ENCODE results near the gene POF1B.
"Not testable (repeated sequence)": the region's sequence is repeated elsewhere in the genome, so short reads cannot be mapped to it uniquely, and the experiment has no call there.

Gene POF1B

DNA sequence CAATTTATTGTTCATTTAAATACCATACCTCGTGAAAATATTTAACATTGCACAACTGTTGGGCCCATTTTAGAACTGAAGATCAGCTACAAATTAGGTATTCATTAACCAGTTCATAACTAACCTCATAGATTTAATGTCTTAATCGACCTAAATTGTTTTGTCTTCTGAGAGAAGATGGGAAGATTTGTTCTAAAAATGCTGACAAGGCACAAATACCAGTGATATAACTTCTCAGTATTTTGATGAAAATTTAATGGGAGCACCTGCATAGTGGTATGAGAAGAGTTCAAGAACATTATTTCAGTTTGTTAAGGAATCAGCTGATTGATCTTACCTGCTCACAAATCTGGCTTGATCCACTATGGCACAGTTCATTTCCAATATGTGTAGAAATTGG is 33.9 kb downstream of the POF1B start:
- H3K36me3 ChIP-seq (ENCODE audit: control insufficient read depth in 1 of 2, insufficient read depth in 2 of 2, low read length in 2 of 2): no peaks in the 10 kb centered on the region
- no peaks in the 10 kb centered on the region for H3K27me3 ChIP-seq (ENCODE audit: control insufficient read depth in 1 of 2, insufficient read depth in 2 of 2, low read length in 2 of 2)
- no peaks in the 10 kb centered on the region for H3K9me3 ChIP-seq (ENCODE audit: control insufficient read depth in 1 of 2, low read length in 2 of 2)
- H3K9ac ChIP-seq (ENCODE audit: low read depth in 1 of 2, low read length in 2 of 2): no peak overlapping the region
- H3K27ac ChIP-seq (ENCODE audit: low read depth, low read length): no peak overlapping the region
- no peak overlapping the region for H3K4me3 ChIP-seq (ENCODE audit: low read depth in 1 of 2, low read length in 2 of 2)
- H3K4me1 ChIP-seq (ENCODE audit: control insufficient read depth in 1 of 2, insufficient read depth in 2 of 2, low read length in 2 of 2): no peaks in the 10 kb centered on the region

DNA sequence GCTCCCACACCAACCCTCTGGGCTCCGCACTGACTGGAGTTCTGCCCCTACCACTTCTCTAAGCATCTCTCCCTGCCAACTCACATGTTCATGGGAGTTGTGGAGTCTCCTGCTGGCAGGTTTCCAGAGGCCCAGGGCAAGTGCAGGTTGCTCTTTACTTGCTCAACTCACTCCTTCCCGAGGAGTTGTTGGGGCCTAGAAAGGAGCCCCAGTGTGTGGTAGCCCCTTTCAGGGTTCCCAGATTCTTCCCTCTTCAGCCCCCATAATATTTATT is 52.5 kb downstream of the POF1B start:
- Histone ChIP-seq H3K4me3 (ENCODE audit: low read depth in 1 of 2, low read length in 2 of 2) (no peak overlapping the region), H3K9me3 (ENCODE audit: control insufficient read depth in 1 of 2, low read length in 2 of 2) (no peaks in the 10 kb centered on the region)

DNA sequence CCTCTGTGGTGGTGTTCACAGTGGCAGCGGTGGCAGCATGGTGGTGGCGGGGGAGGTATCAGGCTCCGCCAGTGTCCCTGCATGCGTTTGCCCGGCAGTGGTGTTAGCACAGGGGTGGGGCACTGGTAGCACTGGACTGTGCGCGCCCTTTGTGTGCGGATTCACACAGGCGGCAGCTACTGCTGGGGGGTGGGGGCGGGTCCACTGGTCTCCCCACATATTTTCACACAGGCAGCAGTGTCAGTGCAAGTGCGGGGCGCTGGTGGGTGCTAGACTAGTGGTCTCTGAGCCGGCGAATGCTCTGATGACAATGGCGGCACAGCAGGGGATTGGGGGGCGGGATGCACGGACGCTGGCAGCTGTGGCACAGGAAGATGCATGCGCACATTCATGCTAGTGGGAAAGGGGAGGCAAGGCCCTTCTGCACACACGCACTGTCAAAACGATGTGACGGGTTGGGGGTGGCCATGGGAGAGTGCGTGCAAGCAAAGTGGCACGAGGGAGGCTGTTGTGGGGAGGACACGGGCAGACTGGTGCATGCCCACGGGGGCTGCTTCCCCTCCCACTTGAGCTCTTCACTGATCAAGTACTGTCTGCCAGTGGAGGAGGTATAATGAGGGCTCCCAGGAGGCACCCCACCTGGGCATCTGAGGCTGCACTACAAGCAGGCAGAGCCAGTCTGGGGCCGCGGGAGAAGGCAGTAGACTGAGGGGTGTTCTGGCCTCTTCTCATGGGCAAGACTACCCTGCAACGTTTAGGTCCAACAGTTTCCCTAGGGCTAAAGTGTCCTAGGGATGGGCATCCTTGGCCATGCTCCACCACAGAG is 53.0 kb downstream of the POF1B start:
- Histone ChIP-seq H3K4me3 (ENCODE audit: low read depth in 1 of 2, low read length in 2 of 2) (no peak overlapping the region), H3K36me3 (ENCODE audit: control insufficient read depth in 1 of 2, insufficient read depth in 2 of 2, low read length in 2 of 2) (peaks cover 0 to 16% of the 10 kb centered on the region in 2 donors), H3K27me3 (ENCODE audit: control insufficient read depth in 1 of 2, insufficient read depth in 2 of 2, low read length in 2 of 2) (no peaks in the 10 kb centered on the region), H3K9ac (ENCODE audit: low read depth in 1 of 2, low read length in 2 of 2) (no peak overlapping the region), H3K9me3 (ENCODE audit: control insufficient read depth in 1 of 2, low read length in 2 of 2) (no peaks in the 10 kb centered on the region), H3K4me1 (ENCODE audit: control insufficient read depth in 1 of 2, insufficient read depth in 2 of 2, low read length in 2 of 2) (no peaks in the 10 kb centered on the region), H3K27ac (ENCODE audit: low read depth, low read length) (no peak overlapping the region)

More for the DNA sequence above, 52.5 kb downstream of the POF1B start:
- H3K27ac ChIP-seq (ENCODE audit: low read depth, low read length): no peak overlapping the region
- H3K9ac ChIP-seq (ENCODE audit: low read depth in 1 of 2, low read length in 2 of 2): no peak overlapping the region
- H3K36me3 ChIP-seq (ENCODE audit: control insufficient read depth in 1 of 2, insufficient read depth in 2 of 2, low read length in 2 of 2): peaks cover 0 to 16% of the 10 kb centered on the region in 2 donors
- H3K27me3 ChIP-seq (ENCODE audit: control insufficient read depth in 1 of 2, insufficient read depth in 2 of 2, low read length in 2 of 2): no peaks in the 10 kb centered on the region
- H3K4me1 ChIP-seq (ENCODE audit: control insufficient read depth in 1 of 2, insufficient read depth in 2 of 2, low read length in 2 of 2): no peaks in the 10 kb centered on the region

DNA sequence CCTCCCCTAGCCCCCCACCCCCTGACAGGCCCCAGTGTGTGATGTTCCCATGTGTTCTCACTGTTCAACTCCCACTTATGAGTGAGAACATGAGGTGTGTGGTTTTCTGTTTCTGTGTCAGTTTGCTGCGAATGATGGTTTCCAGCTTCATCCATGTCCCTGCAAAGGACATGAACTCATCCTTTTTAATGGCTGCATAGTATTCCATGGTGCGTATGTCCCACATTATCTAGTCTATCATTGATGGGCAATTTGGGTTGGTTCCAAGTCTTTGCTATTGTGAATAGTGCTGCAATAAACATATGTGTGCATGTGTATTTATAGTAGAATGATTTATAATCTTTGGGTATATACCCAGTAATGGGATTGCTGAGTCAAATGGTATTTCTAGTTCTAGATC is 68.1 kb downstream of the POF1B start:
- H3K9me3 ChIP-seq (ENCODE audit: control insufficient read depth in 1 of 2, low read length in 2 of 2); H3K27ac ChIP-seq (ENCODE audit: low read depth, low read length); H3K4me3 ChIP-seq (ENCODE audit: low read depth in 1 of 2, low read length in 2 of 2); H3K4me1 ChIP-seq (ENCODE audit: control insufficient read depth in 1 of 2, insufficient read depth in 2 of 2, low read length in 2 of 2); H3K27me3 ChIP-seq (ENCODE audit: control insufficient read depth in 1 of 2, insufficient read depth in 2 of 2, low read length in 2 of 2); H3K36me3 ChIP-seq (ENCODE audit: control insufficient read depth in 1 of 2, insufficient read depth in 2 of 2, low read length in 2 of 2); H3K9ac ChIP-seq (ENCODE audit: low read depth in 1 of 2, low read length in 2 of 2): not testable (repeated sequence)

DNA sequence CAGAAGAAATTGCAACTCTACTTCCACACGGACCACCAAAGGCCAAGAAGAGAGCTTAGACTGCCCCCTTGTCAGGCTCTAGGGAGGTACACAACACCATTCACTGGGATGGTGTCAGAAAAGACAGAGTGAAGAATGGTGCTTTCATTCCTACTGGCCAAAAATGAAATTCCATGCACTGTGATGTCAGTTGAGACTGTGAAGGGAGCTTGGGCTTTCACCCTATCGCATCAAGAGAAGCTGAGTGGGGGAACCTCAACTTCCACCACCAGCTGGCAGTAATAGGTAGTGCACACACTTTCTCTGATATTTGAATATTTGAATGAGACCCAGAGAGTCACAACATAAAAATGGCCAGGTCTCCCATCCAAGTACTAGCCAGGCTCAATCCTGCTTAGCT is 69.7 kb downstream of the POF1B start:
- no peaks in the 10 kb centered on the region for H3K9me3 ChIP-seq (ENCODE audit: control insufficient read depth in 1 of 2, low read length in 2 of 2)
- H3K9ac ChIP-seq (ENCODE audit: low read depth in 1 of 2, low read length in 2 of 2): no peak overlapping the region
- no peak overlapping the region for H3K27ac ChIP-seq (ENCODE audit: low read depth, low read length)
- no peaks in the 10 kb centered on the region for H3K4me1 ChIP-seq (ENCODE audit: control insufficient read depth in 1 of 2, insufficient read depth in 2 of 2, low read length in 2 of 2)
- no peaks in the 10 kb centered on the region for H3K27me3 ChIP-seq (ENCODE audit: control insufficient read depth in 1 of 2, insufficient read depth in 2 of 2, low read length in 2 of 2)
- H3K4me3 ChIP-seq (ENCODE audit: low read depth in 1 of 2, low read length in 2 of 2): no peak overlapping the region
- H3K36me3 ChIP-seq (ENCODE audit: control insufficient read depth in 1 of 2, insufficient read depth in 2 of 2, low read length in 2 of 2): peaks cover 0 to 7% of the 10 kb centered on the region in 2 donors

DNA sequence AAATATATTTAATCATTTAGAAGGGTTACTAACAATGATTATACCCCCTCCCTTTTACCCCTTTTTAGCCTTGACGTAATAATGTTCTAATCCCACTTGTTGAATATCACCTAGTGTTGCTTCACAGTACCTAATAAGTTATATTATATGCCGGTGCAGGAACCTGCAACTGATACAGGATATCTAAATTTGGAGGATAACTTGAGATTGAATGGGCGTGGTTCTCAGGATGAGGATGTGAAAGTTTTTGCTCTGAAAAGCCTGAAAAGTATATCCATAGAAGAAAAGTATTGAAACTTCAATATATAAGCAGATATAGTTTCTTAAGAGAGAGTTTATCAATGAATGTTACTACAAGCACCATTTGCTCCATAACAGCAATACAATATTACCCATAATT is 75.9 kb downstream of the POF1B start:
- no peaks in the 10 kb centered on the region for H3K9me3 ChIP-seq (ENCODE audit: control insufficient read depth in 1 of 2, low read length in 2 of 2)
- H3K9ac ChIP-seq (ENCODE audit: low read depth in 1 of 2, low read length in 2 of 2): no peak overlapping the region
- peaks cover 15 to 17% of the 10 kb centered on the region in 2 donors for H3K36me3 ChIP-seq (ENCODE audit: control insufficient read depth in 1 of 2, insufficient read depth in 2 of 2, low read length in 2 of 2)
- H3K4me3 ChIP-seq (ENCODE audit: low read depth in 1 of 2, low read length in 2 of 2): no peak overlapping the region
- H3K27ac ChIP-seq (ENCODE audit: low read depth, low read length): no peak overlapping the region
- no peaks in the 10 kb centered on the region for H3K27me3 ChIP-seq (ENCODE audit: control insufficient read depth in 1 of 2, insufficient read depth in 2 of 2, low read length in 2 of 2)
- no peaks in the 10 kb centered on the region for H3K4me1 ChIP-seq (ENCODE audit: control insufficient read depth in 1 of 2, insufficient read depth in 2 of 2, low read length in 2 of 2)

DNA sequence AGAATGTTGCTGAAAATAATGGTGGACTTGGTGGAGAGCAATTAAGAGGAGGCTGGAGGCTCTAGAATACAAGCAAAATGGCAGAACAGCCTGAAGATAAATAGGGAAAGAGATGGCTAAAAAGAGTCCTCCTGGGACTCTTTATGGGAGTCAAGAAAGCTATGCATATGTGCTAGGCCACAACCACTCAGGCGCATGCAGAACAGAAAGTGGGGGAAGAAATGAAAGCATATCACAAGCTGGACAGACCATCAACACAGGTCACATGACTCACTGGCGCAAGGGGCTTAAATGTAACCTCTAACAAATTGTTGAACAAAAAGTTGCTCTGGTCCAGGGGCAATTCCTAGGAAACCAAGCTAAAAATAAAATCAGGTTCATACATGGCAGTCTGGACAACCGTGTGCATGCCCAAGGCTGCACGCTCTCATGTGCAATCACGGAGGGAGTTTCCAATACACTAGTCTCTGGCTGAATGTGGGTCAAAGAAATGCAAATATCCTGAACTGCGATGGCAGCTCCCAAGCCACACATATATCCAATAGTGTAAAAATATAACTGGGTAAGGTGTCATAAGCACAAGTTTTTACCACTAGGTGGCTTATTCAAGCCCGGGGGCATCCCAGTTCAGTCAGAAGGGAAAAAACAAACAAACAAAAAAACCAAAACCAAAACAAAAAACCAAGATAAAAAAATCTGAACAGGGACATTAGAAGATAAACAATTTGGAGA is 90.3 kb downstream of the POF1B start:
- Histone ChIP-seq H3K27ac (ENCODE audit: low read depth, low read length) (no peak overlapping the region), H3K27me3 (ENCODE audit: control insufficient read depth in 1 of 2, insufficient read depth in 2 of 2, low read length in 2 of 2) (no peaks in the 10 kb centered on the region), H3K4me3 (ENCODE audit: low read depth in 1 of 2, low read length in 2 of 2) (no peak overlapping the region), H3K9me3 (ENCODE audit: control insufficient read depth in 1 of 2, low read length in 2 of 2) (no peaks in the 10 kb centered on the region), H3K9ac (ENCODE audit: low read depth in 1 of 2, low read length in 2 of 2) (no peak overlapping the region), H3K36me3 (ENCODE audit: control insufficient read depth in 1 of 2, insufficient read depth in 2 of 2, low read length in 2 of 2) (peaks cover 0 to 3% of the 10 kb centered on the region in 2 donors), H3K4me1 (ENCODE audit: control insufficient read depth in 1 of 2, insufficient read depth in 2 of 2, low read length in 2 of 2) (no peaks in the 10 kb centered on the region)

DNA sequence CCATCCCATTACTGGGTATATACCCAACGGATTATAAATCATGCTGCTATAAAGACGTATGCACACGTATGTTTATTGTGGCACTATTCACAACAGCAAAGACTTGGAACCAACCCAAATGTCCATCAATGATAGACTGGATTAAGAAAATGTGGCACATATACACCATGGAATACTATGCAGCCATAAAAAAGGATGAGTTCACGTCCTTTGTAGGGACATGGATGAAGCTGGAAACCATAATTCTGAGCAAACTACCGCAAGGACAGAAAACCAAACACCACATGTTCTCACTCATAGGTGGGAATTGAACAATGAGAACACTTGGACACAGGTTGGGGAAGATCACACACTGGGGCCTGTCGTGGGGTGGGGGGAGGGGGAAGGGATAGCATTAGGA is 94.2 kb downstream of the POF1B start:
- H3K9me3 ChIP-seq (ENCODE audit: control insufficient read depth in 1 of 2, low read length in 2 of 2); H3K36me3 ChIP-seq (ENCODE audit: control insufficient read depth in 1 of 2, insufficient read depth in 2 of 2, low read length in 2 of 2); H3K4me1 ChIP-seq (ENCODE audit: control insufficient read depth in 1 of 2, insufficient read depth in 2 of 2, low read length in 2 of 2); H3K9ac ChIP-seq (ENCODE audit: low read depth in 1 of 2, low read length in 2 of 2); H3K27me3 ChIP-seq (ENCODE audit: control insufficient read depth in 1 of 2, insufficient read depth in 2 of 2, low read length in 2 of 2); H3K27ac ChIP-seq (ENCODE audit: low read depth, low read length); H3K4me3 ChIP-seq (ENCODE audit: low read depth in 1 of 2, low read length in 2 of 2): not testable (repeated sequence)

DNA sequence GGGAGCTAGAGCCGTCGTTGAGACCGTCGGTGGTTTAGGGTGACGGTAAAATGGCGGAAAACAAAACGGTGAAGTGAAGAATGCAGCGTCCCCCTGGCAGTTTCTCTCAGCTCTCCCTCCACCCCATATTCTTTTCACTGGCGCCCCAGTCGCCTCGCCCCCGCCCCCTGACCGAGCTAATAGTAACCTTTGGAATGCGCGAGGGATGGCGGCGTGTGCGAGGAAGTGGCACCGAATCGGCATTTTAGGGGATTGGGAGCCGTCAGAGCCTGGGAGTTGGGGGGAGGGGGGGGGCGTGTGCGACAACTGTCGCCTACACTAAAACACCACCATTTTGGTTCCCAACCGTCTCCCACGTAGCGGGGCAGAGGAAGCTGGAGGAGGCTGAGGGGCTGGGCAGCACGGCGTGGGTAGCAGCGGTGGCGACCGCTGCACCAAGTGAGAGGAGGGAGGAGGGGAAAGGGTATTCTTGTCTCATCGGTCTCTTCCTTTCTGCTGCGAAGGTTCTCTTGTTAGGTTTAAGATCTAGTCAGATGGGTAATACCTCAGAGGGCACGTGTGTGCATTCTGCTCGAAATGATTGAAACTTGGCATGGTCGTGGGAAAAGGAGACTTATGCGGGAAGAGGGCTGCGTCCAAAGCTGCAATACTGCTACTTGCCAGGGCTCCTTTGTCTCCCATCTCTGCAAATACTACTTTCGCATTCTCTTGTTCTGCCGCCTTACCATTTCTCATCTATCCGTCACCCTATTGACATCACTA is 134.8 kb downstream of the POF1B start:
- H3K9ac ChIP-seq (ENCODE audit: low read depth in 1 of 2, low read length in 2 of 2): peak overlapping the region; percentile 54 to 61
- H3K27ac ChIP-seq (ENCODE audit: low read depth, low read length): no peak overlapping the region
- H3K27me3 ChIP-seq (ENCODE audit: control insufficient read depth in 1 of 2, insufficient read depth in 2 of 2, low read length in 2 of 2): no peaks in the 10 kb centered on the region
- peak overlapping the region; percentile 80 for H3K4me3 ChIP-seq (ENCODE audit: low read depth in 1 of 2, low read length in 2 of 2)
- no peaks in the 10 kb centered on the region for H3K4me1 ChIP-seq (ENCODE audit: control insufficient read depth in 1 of 2, insufficient read depth in 2 of 2, low read length in 2 of 2)
- no peaks in the 10 kb centered on the region for H3K9me3 ChIP-seq (ENCODE audit: control insufficient read depth in 1 of 2, low read length in 2 of 2)
- no peaks in the 10 kb centered on the region for H3K36me3 ChIP-seq (ENCODE audit: control insufficient read depth in 1 of 2, insufficient read depth in 2 of 2, low read length in 2 of 2)

DNA sequence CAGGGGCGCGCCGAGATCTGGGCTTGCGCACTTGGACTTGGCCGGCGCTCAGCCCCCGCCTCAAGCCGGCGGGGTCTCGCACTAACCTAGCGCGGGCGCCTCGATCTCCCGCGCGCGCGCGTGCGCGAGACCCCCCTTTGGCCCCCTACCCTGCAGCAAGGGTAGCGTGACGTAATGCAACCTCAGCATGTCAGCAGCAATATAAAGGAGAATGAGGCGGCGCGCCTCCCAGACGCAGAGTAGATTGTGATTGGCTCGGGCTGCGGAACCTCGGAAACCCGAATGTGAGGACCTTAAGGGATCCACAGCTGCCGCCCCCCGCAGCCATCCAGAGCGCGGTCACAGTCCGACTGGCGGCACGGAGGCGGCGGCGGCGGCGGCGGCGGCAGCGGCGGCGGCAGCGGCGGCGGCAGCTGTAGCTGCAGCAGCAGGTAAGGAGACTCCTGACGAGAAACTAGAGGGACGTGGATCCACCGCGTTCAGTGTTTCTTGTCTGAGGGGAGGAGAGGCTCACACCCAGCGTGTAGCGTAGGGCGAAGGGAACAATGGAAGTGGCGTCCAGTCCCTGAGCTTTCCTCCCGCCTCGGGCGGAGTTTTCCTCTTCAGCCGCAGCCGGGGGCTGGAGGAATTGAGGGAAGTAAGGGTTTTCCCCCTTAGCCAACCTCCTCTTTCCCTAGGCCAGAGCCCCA is 135.6 kb downstream of the POF1B start, which contains the start of the genes SATL1 and ZNF711:
Gene SATL1, minus strand, starts transcription at position 19 of the 689 bp plus-strand sequence. CDS start 134,811 bp downstream, outside the sequence.
Gene ZNF711, plus strand, starts transcription at position 231 of the 689 bp plus-strand sequence. CDS start 3,582 bp downstream, outside the sequence.
- Histone ChIP-seq H3K4me1 (ENCODE audit: control insufficient read depth in 1 of 2, insufficient read depth in 2 of 2, low read length in 2 of 2) (no peaks in the 10 kb centered on the region), H3K9me3 (ENCODE audit: control insufficient read depth in 1 of 2, low read length in 2 of 2) (no peaks in the 10 kb centered on the region), H3K4me3 (ENCODE audit: low read depth in 1 of 2, low read length in 2 of 2) (peak within 1 kb of the TSS; percentile 80), H3K27me3 (ENCODE audit: control insufficient read depth in 1 of 2, insufficient read depth in 2 of 2, low read length in 2 of 2) (no peaks in the 10 kb centered on the region), H3K27ac (ENCODE audit: low read depth, low read length) (no peak within 1 kb of the TSS), H3K9ac (ENCODE audit: low read depth in 1 of 2, low read length in 2 of 2) (peak within 1 kb of the TSS; percentile 54 to 61), H3K36me3 (ENCODE audit: control insufficient read depth in 1 of 2, insufficient read depth in 2 of 2, low read length in 2 of 2) (no peaks in the 10 kb centered on the region)

Measured in duodenal mucosa (tissue), 2 donors.